ENCODE data around the gene SLC9A9. TPM values are rescaled to one million over a fixed set of nuclear protein-coding genes. Genes with fewer than 3 reads are reported as not detected.

The SLC9A9 gene
- total RNA-seq, 4 donors from 2014 or later, result 2.1 to 40.4 (median 7.2) TPM

DNA sequence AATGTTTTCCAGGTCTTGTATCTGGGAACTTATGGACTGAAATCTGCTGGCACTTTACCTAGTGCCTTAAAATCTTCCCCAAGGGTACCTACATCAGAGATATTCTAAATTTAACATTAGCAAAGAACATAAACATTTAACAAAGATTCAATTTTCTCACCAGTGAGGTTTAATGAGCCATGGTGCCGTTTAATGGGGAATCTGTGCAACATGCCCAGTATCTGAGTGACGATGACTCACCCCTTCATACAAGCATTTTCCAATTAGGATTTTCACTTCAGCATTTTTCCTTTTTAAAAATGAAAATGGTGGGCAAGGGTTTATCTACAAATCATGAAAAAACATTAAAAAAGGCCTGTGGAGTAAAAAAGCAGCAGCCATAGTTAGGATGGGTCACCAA is 189.4 kb downstream of the SLC9A9 start:
- H3K36me3 ChIP-seq, result no peaks in the 10 kb centered on the region
- H3K27me3 ChIP-seq, result no peaks in the 10 kb centered on the region
- H3K4me3 ChIP-seq, result no peak overlapping the region
- TF ChIP-seq, protein P1, sequence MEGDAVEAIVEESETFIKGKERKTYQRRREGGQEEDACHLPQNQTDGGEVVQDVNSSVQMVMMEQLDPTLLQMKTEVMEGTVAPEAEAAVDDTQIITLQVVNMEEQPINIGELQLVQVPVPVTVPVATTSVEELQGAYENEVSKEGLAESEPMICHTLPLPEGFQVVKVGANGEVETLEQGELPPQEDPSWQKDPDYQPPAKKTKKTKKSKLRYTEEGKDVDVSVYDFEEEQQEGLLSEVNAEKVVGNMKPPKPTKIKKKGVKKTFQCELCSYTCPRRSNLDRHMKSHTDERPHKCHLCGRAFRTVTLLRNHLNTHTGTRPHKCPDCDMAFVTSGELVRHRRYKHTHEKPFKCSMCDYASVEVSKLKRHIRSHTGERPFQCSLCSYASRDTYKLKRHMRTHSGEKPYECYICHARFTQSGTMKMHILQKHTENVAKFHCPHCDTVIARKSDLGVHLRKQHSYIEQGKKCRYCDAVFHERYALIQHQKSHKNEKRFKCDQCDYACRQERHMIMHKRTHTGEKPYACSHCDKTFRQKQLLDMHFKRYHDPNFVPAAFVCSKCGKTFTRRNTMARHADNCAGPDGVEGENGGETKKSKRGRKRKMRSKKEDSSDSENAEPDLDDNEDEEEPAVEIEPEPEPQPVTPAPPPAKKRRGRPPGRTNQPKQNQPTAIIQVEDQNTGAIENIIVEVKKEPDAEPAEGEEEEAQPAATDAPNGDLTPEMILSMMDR (IDR thresholded peaks at IDR 0.05), result no peak
- TF ChIP-seq POLR2A (IDR thresholded peaks at IDR 0.05), result no peak
- no peak for DNase-seq
- H3K27ac ChIP-seq, result no peak overlapping the region
- H3K4me1 ChIP-seq, result no peaks in the 10 kb centered on the region
- H3K9me3 ChIP-seq, result no peaks in the 10 kb centered on the region

DNA sequence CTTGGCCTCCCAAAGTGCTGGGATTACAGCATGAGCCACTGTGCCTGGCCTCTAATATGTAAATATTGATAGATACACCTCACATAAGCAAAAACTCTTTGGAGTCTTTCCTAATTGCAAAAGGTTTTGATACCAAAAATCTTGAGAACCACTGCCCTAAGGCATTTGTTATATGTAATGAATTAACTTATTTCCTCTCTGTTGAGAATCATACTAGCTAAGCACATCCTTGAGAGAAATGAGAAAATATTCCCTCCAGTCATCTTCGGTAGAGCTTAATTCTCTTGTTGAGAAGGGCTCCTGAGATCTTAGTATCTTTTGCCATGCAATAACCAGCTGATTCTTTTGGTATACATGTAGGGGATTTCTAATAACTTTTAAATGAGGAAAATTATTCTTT is 190.2 kb downstream of the SLC9A9 start:
- H3K4me3 ChIP-seq, result no peak overlapping the region
- H3K36me3 ChIP-seq, result no peaks in the 10 kb centered on the region
- no peaks in the 10 kb centered on the region for H3K27me3 ChIP-seq
- no peak for DNase-seq
- no peaks in the 10 kb centered on the region for H3K9me3 ChIP-seq
- no peaks in the 10 kb centered on the region for H3K4me1 ChIP-seq
- no peak for TF ChIP-seq POLR2A (IDR thresholded peaks at IDR 0.05)
- TF ChIP-seq, protein P1 (IDR thresholded peaks at IDR 0.05), result no peak
- H3K27ac ChIP-seq, result no peak overlapping the region

DNA sequence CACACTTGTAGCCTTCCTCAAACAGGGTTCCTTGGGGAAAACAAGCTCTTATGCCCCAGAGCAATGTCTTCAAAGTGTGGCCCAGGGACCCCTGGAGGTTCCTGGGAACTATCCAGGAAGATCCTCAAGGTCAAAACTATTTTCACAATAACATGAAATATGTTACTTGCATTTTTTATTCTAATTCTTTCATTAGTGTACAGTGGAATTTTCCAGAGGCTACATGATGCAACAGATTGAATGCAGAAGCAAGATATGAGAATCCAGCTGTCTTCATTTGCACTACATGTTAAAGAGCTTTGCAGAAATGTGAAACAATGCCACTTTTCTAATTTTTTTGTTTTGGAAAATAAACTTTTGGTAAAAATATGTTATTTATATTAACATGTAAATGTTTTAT is 190.9 kb downstream of the SLC9A9 start:
- no peak overlapping the region for H3K4me3 ChIP-seq
- H3K4me1 ChIP-seq, result no peaks in the 10 kb centered on the region
- no peak for DNase-seq
- no peak overlapping the region for H3K27ac ChIP-seq
- no peak for TF ChIP-seq POLR2A (IDR thresholded peaks at IDR 0.05)
- TF ChIP-seq, protein P1 (IDR thresholded peaks at IDR 0.05), result no peak
- no peaks in the 10 kb centered on the region for H3K36me3 ChIP-seq
- no peaks in the 10 kb centered on the region for H3K9me3 ChIP-seq
- no peaks in the 10 kb centered on the region for H3K27me3 ChIP-seq

DNA sequence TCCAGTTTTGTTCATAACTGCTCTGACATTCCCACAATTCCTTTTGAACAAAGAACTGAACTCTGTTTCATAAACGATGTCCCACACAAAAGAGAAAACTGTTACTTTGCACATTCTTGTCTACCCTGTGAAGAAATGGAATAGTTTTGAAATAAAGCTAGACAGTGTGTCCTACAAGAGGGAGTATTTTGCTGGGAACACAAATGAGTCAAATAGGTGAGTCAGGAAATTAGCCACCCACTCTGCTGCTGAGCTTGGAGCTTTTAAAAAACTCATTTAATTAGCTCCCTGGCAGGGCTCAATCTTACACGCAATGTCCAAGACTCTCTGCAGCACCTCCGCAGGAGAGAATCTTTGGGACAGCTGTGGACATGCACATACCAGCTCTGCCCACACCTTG is 193.4 kb downstream of the SLC9A9 start:
- no peak overlapping the region for H3K4me3 ChIP-seq

DNA sequence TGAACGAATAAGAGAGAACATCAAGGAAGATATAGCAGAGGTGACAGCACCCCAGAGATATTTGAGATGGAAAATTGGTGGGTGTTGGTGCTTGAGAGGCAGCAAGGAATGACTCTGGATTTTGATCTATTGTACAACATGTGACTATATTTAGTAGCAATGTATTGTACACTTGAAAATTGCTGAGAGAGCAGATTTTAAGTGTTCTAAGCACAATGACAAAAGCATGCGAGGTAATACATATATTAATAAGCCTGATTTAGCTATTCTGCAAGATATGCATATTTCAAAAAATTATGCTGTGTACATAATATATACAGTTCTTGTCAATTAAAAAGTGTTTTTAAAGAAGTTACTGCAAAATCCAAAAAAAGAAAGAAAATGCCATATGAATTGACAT is 194.3 kb downstream of the SLC9A9 start:
- no peak for DNase-seq

More for the DNA sequence above, 193.4 kb downstream of the SLC9A9 start:
- no peaks in the 10 kb centered on the region for H3K9me3 ChIP-seq
- H3K27ac ChIP-seq, result no peak overlapping the region
- TF ChIP-seq, protein P1 (IDR thresholded peaks at IDR 0.05), result no peak
- TF ChIP-seq POLR2A (IDR thresholded peaks at IDR 0.05), result no peak
- no peaks in the 10 kb centered on the region for H3K36me3 ChIP-seq
- no peak for DNase-seq
- no peaks in the 10 kb centered on the region for H3K27me3 ChIP-seq
- H3K4me1 ChIP-seq, result no peaks in the 10 kb centered on the region

More for the DNA sequence above, 194.3 kb downstream of the SLC9A9 start:
- H3K27ac ChIP-seq, result no peak overlapping the region
- no peak for TF ChIP-seq POLR2A (IDR thresholded peaks at IDR 0.05)
- TF ChIP-seq, protein P1 (IDR thresholded peaks at IDR 0.05), result no peak
- H3K9me3 ChIP-seq, result no peaks in the 10 kb centered on the region
- no peaks in the 10 kb centered on the region for H3K36me3 ChIP-seq
- no peaks in the 10 kb centered on the region for H3K27me3 ChIP-seq
- H3K4me3 ChIP-seq, result no peak overlapping the region
- no peaks in the 10 kb centered on the region for H3K4me1 ChIP-seq
